HepG2 (cell line): ENCODE measurements around the gene MEG3.

Experiments used
- CHD2 ChIP-seq: IDR thresholded peaks from 2 replicates; pipeline ENCODE4 v1.6.1; 2011; ENCODE audit warnings: low read depth, low read length, improper control_type of control experiment
- CTCF ChIP-seq: sonication (generic); formaldehyde crosslinking; IDR thresholded peaks from 2 replicates; pipeline ENCODE4 v1.5.0; 2020; ENCODE audit warnings: mild to moderate bottlenecking, missing genetic modification reagents, moderate library complexity
- FOSL2 ChIP-seq: sonication (generic); formaldehyde crosslinking; IDR thresholded peaks from 2 replicates; pipeline ENCODE4 v1.4.0; 2020; ENCODE audit warnings: missing genetic modification reagents
- FOXK1 ChIP-seq: sonication (generic); formaldehyde crosslinking; IDR thresholded peaks from 2 replicates; pipeline ENCODE4 v1.4.0; 2020; ENCODE audit warnings: low read depth, missing genetic modification reagents, borderline replicate concordance
- JUNB ChIP-seq: sonication (generic); formaldehyde crosslinking; IDR thresholded peaks from 2 replicates; pipeline ENCODE4 v1.8.0; 2022; ENCODE audit warnings: missing genetic modification reagents, mild to moderate bottlenecking, borderline replicate concordance
- MBNL3 ChIP-seq: fragments of 250-450 bp; sonication (Bioruptor Pico); conservative IDR thresholded peaks from 2 replicates; pipeline ENCODE4 v1.8.0; 2022; ENCODE audit warnings: mild to moderate bottlenecking, inconsistent platforms
- NFYB ChIP-seq: sonication (generic); formaldehyde crosslinking; IDR thresholded peaks from 2 replicates; pipeline ENCODE4 v1.4.0; 2020; ENCODE audit warnings: missing genetic modification reagents
- POLR2AphosphoS2 ChIP-seq: IDR thresholded peaks from 2 replicates; pipeline ENCODE4 v1.6.1; 2011; ENCODE audit warnings: low read depth, low read length, improper control_type of control experiment
- POLR2AphosphoS5 ChIP-seq: IDR thresholded peaks from 2 replicates; pipeline ENCODE4 v1.6.1; 2012; ENCODE audit warnings: low read depth, low read length
- SP1 ChIP-seq, 2 experiments: fragments of 450-650 bp in 1 of 2; sonication (generic) in 1 of 2; formaldehyde crosslinking in 1 of 2; IDR thresholded peaks; 2 replicates each; pipeline versions ENCODE4 v1.4.0 to v1.6.1; 2016 to 2020; ENCODE audit warnings: missing genetic modification reagents in 1 of 2
- ZFP41 ChIP-seq: sonication (generic); formaldehyde crosslinking; IDR thresholded peaks from 2 replicates; pipeline ENCODE4 v1.4.0; 2020; ENCODE audit warnings: mild to moderate bottlenecking, missing genetic modification reagents, borderline replicate concordance
- ZNF224 ChIP-seq: sonication (generic); formaldehyde crosslinking; IDR thresholded peaks from 2 replicates; pipeline ENCODE4 v1.5.0; 2020; ENCODE audit warnings: mild to moderate bottlenecking, missing genetic modification reagents
- ZNF816 ChIP-seq: sonication (generic); formaldehyde crosslinking; IDR thresholded peaks from 2 replicates; pipeline ENCODE4 v1.8.0; 2022; ENCODE audit warnings: missing genetic modification reagents, mild to moderate bottlenecking, borderline replicate concordance

GRCh38 chr14:100810861-100811461 is 15.0 kb upstream of the MEG3 start:
- TF ChIP-seq JUNB (CRISPR knock-in tag) (no peak), MBNL3 (CRISPR knock-in tag) (no peak), CTCF (CRISPR knock-in tag) (no peak), FOXK1 (CRISPR knock-in tag) (no peak), NFYB (CRISPR knock-in tag) (no peak), ZFP41 (CRISPR knock-in tag) (no peak), POLR2AphosphoS2 (no peak), CHD2 (no peak), POLR2AphosphoS5 (no peak), FOSL2 (CRISPR knock-in tag) (no peak), SP1 (IDR thresholded peaks at IDR 0.05) (no peak), SP1 (CRISPR knock-in tag; IDR thresholded peaks at IDR 0.05) (no peak), ZNF816 (no peak), ZNF224 (no peak)
